IPS DF 6.9 (cell line): ENCODE measurements around the gene DDX10.
"Not testable (repeated sequence)": the region's sequence is repeated elsewhere in the genome, so short reads cannot be mapped to it uniquely, and the experiment has no call there.

Experiments used
- DNase-seq: peaks from one replicate; pipeline ENCODE4 v3.0.0-alpha.2; 2013; ENCODE audit warnings: low read depth, low spot score
- H3K27ac ChIP-seq: one replicate; pipeline ENCODE4 v1.5.1; 2013; ENCODE audit warnings: low read length, control low read depth
- H3K27me3 ChIP-seq: 2 replicates; pipeline ENCODE4 v1.6.1; 2013; ENCODE audit warnings: mild to moderate bottlenecking, low read length; ENCODE audit not compliant: control insufficient read depth, insufficient read depth
- H3K36me3 ChIP-seq: 2 replicates; pipeline ENCODE4 v1.6.1; 2013; ENCODE audit warnings: low read length; ENCODE audit not compliant: control insufficient read depth, insufficient read depth
- H3K4me1 ChIP-seq: 2 replicates; pipeline ENCODE4 v1.6.1; 2013; ENCODE audit warnings: low read length; ENCODE audit not compliant: control insufficient read depth, insufficient read depth
- H3K4me3 ChIP-seq: 2 replicates; pipeline ENCODE4 v1.5.1; 2013; ENCODE audit warnings: mild to moderate bottlenecking, low read length
- H3K9me3 ChIP-seq: 2 replicates; pipeline ENCODE4 v1.6.1; 2013; ENCODE audit warnings: low read length, inconsistent platforms; ENCODE audit not compliant: control insufficient read depth, insufficient read depth
- whole genome bisulfite sequencing: extraction: QIAGEN DNeasy Blood & Tissue Kit; methylation state at CpG from one replicate; pipeline ENCODE4 v1.1.7; 2013; ENCODE audit warnings: mixed read lengths, missing lambda C conversion rate; ENCODE audit not compliant: insufficient read length, insufficient coverage; 5-methylcytosine and 5-hydroxymethylcytosine counted together

Gene DDX10

GRCh38 chr11:108766596-108767173, 101.8 kb downstream of the DDX10 start:
- DNase-seq: no peak
- WGBS: 100% methylated on average over 2 of the region's 6 CpGs
- Histone ChIP-seq H3K27ac (no peak overlapping the region), H3K27me3 (no peaks in the 10 kb centered on the region), H3K4me1 (no peaks in the 10 kb centered on the region), H3K9me3 (no peaks in the 10 kb centered on the region), H3K36me3 (no peaks in the 10 kb centered on the region), H3K4me3 (no peak overlapping the region)

DNA sequence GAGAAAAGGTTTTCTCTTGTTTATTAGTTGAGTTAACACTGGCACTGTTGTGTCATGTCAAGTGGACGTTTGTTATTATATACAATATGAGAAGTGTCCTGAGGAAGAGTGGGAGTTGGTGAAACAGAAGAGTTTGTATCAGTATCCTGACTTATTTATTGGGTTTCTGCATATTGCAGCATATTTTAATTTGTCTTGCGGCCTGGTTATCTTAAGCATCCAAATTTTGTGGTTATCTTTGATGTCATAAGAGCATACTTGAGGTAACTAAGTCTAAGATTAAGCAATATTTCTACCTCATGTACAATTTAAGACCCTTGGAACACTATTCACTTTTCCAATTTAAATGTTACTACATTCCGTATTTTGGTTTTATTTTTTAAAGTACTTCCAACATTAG, 103.5 kb downstream of the DDX10 start:
- Histone ChIP-seq H3K4me1 (0 out of 2 replicates have a peak, but pooled peaks cover 1% of the 10 kb centered on the region), H3K36me3 (no peaks in the 10 kb centered on the region), H3K4me3 (no peak overlapping the region), H3K27me3 (no peaks in the 10 kb centered on the region), H3K27ac (no peak overlapping the region), H3K9me3 (no peaks in the 10 kb centered on the region)
- no peak for DNase-seq
- no CpG with 5 or more reads among the region's 3 CpGs for WGBS

GRCh38 chr11:108768964-108769363, 104.1 kb downstream of the DDX10 start:
- no peaks in the 10 kb centered on the region for H3K9me3 ChIP-seq
- no CpG with 5 or more reads among the region's 1 CpG for WGBS
- no peak overlapping the region for H3K4me3 ChIP-seq
- no peak overlapping the region for H3K27ac ChIP-seq
- H3K4me1 ChIP-seq: 0 out of 2 replicates have a peak, but pooled peaks cover 1% of the 10 kb centered on the region
- H3K36me3 ChIP-seq: no peaks in the 10 kb centered on the region
- DNase-seq: no peak
- no peaks in the 10 kb centered on the region for H3K27me3 ChIP-seq

- H3K27ac ChIP-seq: no peak overlapping the region
- H3K9me3 ChIP-seq: no peaks in the 10 kb centered on the region
- H3K4me3 ChIP-seq: no peak overlapping the region
- WGBS: no CpG with 5 or more reads among the region's 5 CpGs
- H3K36me3 ChIP-seq: no peaks in the 10 kb centered on the region
- DNase-seq: no peak
- no peaks in the 10 kb centered on the region for H3K27me3 ChIP-seq
- 0 out of 2 replicates have a peak, but pooled peaks cover 1% of the 10 kb centered on the region for H3K4me1 ChIP-seq
Measured at GRCh38 chr11:108774037-108774730, 109.3 kb downstream of the DDX10 start.

DNA sequence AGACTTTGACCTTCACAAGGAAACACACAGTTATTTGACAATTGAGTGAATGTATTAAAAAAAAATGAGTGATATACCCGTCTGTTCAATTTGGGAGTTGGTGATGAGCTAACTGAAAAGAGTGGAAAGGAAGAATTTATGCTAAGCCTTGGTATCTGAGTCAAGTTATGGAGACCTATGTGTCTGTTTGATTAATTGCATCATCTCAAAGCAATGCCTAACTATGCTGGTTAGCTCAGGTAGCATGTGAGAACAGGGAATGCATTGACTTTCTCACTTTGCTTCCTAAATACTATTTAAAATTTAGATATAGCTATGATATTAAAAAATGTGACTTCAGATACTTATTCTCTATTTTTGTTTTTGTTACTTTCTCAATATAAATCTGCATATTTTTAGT, 110.5 kb downstream of the DDX10 start:
- no CpG with 5 or more reads among the region's 1 CpG for WGBS
- no peak overlapping the region for H3K4me3 ChIP-seq
- no peaks in the 10 kb centered on the region for H3K9me3 ChIP-seq
- H3K27me3 ChIP-seq: no peaks in the 10 kb centered on the region
- H3K4me1 ChIP-seq: 0 out of 2 replicates have a peak, but pooled peaks cover 1% of the 10 kb centered on the region
- H3K27ac ChIP-seq: no peak overlapping the region
- no peaks in the 10 kb centered on the region for H3K36me3 ChIP-seq
- DNase-seq: no peak

- not testable (repeated sequence) for H3K36me3 ChIP-seq, H3K9me3 ChIP-seq, DNase-seq, H3K4me1 ChIP-seq, H3K4me3 ChIP-seq, H3K27me3 ChIP-seq, H3K27ac ChIP-seq
- WGBS: no CpG with 5 or more reads among the region's 4 CpGs
Measured at GRCh38 chr11:108779147-108779546, 114.3 kb downstream of the DDX10 start.

DNA sequence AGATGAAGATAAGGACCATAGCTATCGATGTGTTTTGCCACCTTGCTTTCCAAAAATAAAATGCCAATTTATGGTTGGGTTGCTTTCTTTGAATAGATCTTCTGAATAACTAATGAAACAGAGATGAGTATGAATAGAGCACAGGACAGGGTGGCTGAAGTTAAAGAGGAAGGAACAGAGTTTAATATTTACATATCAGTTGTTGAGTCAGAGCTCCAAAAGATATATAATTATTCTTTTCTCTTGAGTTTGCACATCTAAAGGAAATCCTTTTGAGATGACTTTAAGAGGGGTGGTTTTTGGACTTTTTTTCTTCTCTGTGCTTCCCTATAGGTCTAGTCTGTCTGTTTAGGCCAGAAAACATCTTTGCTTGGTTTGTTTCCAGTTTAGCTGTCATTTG, 115.2 kb downstream of the DDX10 start:
- Histone ChIP-seq H3K27ac (no peak overlapping the region), H3K27me3 (no peaks in the 10 kb centered on the region), H3K36me3 (no peaks in the 10 kb centered on the region), H3K4me3 (no peak overlapping the region), H3K9me3 (no peaks in the 10 kb centered on the region), H3K4me1 (no peaks in the 10 kb centered on the region)
- DNase-seq: no peak
- WGBS: no CpG with 5 or more reads among the region's 1 CpG

DNA sequence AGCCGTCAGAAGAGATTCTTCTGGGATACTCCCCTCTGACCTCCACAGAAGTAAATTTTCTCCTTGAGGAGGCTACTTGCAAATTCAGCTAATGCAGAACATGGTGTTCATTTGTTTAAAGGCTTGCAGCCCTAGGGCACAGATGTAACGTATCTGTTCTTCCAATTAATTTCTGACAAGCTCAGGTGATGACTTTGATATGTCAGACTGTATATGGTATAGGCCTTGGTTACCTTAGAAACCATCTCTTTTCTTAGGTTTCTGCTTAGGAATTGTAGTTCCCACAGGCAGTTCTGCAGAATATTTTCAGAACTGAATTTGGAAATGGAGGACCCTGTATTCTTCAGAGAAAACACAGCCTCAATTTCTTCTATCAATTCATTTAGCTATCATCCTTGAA, 117.1 kb downstream of the DDX10 start:
- Histone ChIP-seq H3K4me3 (no peak overlapping the region), H3K4me1 (no peaks in the 10 kb centered on the region), H3K27me3 (no peaks in the 10 kb centered on the region), H3K9me3 (no peaks in the 10 kb centered on the region), H3K36me3 (no peaks in the 10 kb centered on the region), H3K27ac (no peak overlapping the region)
- no CpG with 5 or more reads among the region's 2 CpGs for WGBS
- DNase-seq: no peak

GRCh38 chr11:108786281-108786990, 121.6 kb downstream of the DDX10 start:
- Histone ChIP-seq H3K36me3 (no peaks in the 10 kb centered on the region), H3K27me3 (no peaks in the 10 kb centered on the region), H3K27ac (no peak overlapping the region), H3K4me3 (no peak overlapping the region), H3K9me3 (no peaks in the 10 kb centered on the region), H3K4me1 (no peaks in the 10 kb centered on the region)
- WGBS: no CpG with 5 or more reads among the region's 5 CpGs
- DNase-seq: no peak

GRCh38 chr11:108787105-108787504, 122.2 kb downstream of the DDX10 start:
- DNase-seq: no peak
- no peaks in the 10 kb centered on the region for H3K9me3 ChIP-seq
- no CpG with 5 or more reads among the region's 6 CpGs for WGBS
- no peaks in the 10 kb centered on the region for H3K27me3 ChIP-seq
- no peaks in the 10 kb centered on the region for H3K4me1 ChIP-seq
- no peak overlapping the region for H3K27ac ChIP-seq
- H3K36me3 ChIP-seq: no peaks in the 10 kb centered on the region
- H3K4me3 ChIP-seq: no peak overlapping the region
